Stomach (tissue), 9 donors: ENCODE measurements around the gene NEU4. TPM values are rescaled to one million over a fixed set of nuclear protein-coding genes. Genes with fewer than 3 reads are reported as not detected.

Experiments
- DNase-seq, 2 donors: peaks; one replicate each; pipeline versions ENCODE4 v3.0.0 to v3.0.0-alpha.2; 2013 to 2019
- H3K27ac ChIP-seq, 5 donors: fragments of 200-600 bp in 4 of 5; sonication (generic) in 4 of 5; one replicate each; pipeline ENCODE4 v1.5.1; 2013 to 2019; ENCODE audit warnings: mild to moderate bottlenecking in 1 of 5, moderate library complexity in 1 of 5
- H3K27me3 ChIP-seq, 3 donors: fragments of 200-600 bp; sonication (generic); one replicate each; pipeline ENCODE4 v1.5.1; 2017 to 2019; ENCODE audit warnings: mixed run types in 1 of 3
- H3K36me3 ChIP-seq, 4 donors: fragments of 200-600 bp; sonication (generic); 1 replicate in 3 of 4; 2 replicates in 1 of 4; pipeline ENCODE4 v1.5.1; 2016 to 2019
- H3K4me1 ChIP-seq, 4 donors: fragments of 200-600 bp; sonication (generic); one replicate each; pipeline ENCODE4 v1.5.1; 2016 to 2019
- H3K4me3 ChIP-seq, 4 donors: fragments of 200-600 bp; sonication (generic) in 3 of 4; one replicate each; pipeline ENCODE4 v1.5.1; 2016 to 2019; ENCODE audit warnings: mild to moderate bottlenecking in 1 of 4
- H3K9me3 ChIP-seq, 4 donors: fragments of 200-600 bp; sonication (generic); one replicate each; pipeline ENCODE4 v1.5.1; 2016 to 2019
- CTCF ChIP-seq, 7 experiments: fragments of 450-650 bp in 4 of 7; fragments of 200-600 bp in 3 of 7; sonication (generic) in 3 of 7; IDR thresholded peaks; one replicate each; pipeline ENCODE4 v1.5.1; 2016 to 2019; ENCODE audit warnings: antibody characterized with exemption in 7 of 7, control low read depth in 2 of 7, mild to moderate bottlenecking in 1 of 7
- EP300 ChIP-seq: sonication (generic); formaldehyde crosslinking; IDR thresholded peaks from one replicate; pipeline ENCODE4 v1.6.1; 2017; ENCODE audit warnings: antibody characterized with exemption
- POLR2A ChIP-seq, 4 donors: fragments of 450-650 bp; IDR thresholded peaks; one replicate each; pipeline ENCODE4 v1.6.1; 2016; ENCODE audit warnings: antibody characterized with exemption in 4 of 4, control low read depth in 2 of 4, mild to moderate bottlenecking in 1 of 4, moderate library complexity in 1 of 4
- POLR2AphosphoS5 ChIP-seq, 3 donors: sonication (generic); formaldehyde crosslinking; IDR thresholded peaks; one replicate each; pipeline ENCODE4 v1.6.1; 2016; ENCODE audit warnings: antibody characterized with exemption in 3 of 3
- WGBS, 5 donors: extraction: QIAGEN DNeasy Blood & Tissue Kit in 3 of 5; methylation state at CpG; one replicate each; pipeline versions ENCODE4 v1.1.5 to v1.1.7; 2013 to 2018; 5-methylcytosine and 5-hydroxymethylcytosine counted together
- intact Hi-C: fragments of 100-400 bp; cut with DNase I; formaldehyde crosslinking; loops from one replicate; pipeline ENCODE4 v1.15.1; 2023; ENCODE audit warnings: low total_unique reads
- polyA plus RNA-seq, 3 donors: library from polyadenylated mRNA; stranded (reverse); fragments of 200-250 nt; gene quantifications; one replicate each; pipeline ENCODE4 v1.2.3, GENCODE V29; 2013
- total RNA-seq, 5 donors: library from RNA; depleted of rRNA; stranded (reverse); fragments of >200 nt; gene quantifications; one replicate each; pipeline versions ENCODE4 v1.1.0 to v1.2.3, GENCODE V29; 2014 to 2016
- donor health status: healthy with polysubstance abuse.
- donor health status: Bipolar disorder and iron deficiency.
- donor health status: healthy.

NEU4 gene
- total and polyA plus RNA-seq, 8 donors, result 0.08 to 415 TPM; not detected in 6

GRCh38 chr2:241810307-241811200, 1.6 kb downstream of the NEU4 start:
- DNase-seq, result no peak
- Histone ChIP-seq H3K27ac (no peak overlapping the region), H3K9me3 (no peaks in the 10 kb centered on the region), H3K36me3 (no peaks in the 10 kb centered on the region), H3K4me1 (no peaks in the 10 kb centered on the region), H3K4me3 (no peak overlapping the region), H3K27me3 (peaks cover 0 to 26% (median 0%) of the 10 kb centered on the region in 3 donors)
- intact Hi-C loops, result no loop called here
- 68 to 80% (median 73%) methylated on average over 14 to 28 of the region's 28 CpGs for WGBS, 5 donors
- no peak for TF ChIP-seq EP300
- no peak for TF ChIP-seq POLR2A (IDR thresholded peaks at IDR 0.05)
- TF ChIP-seq CTCF (IDR thresholded peaks at IDR 0.05), result no peak
- no peak for TF ChIP-seq POLR2AphosphoS5 (IDR thresholded peaks at IDR 0.05)

- 77 to 92% (median 88%) methylated on average over 13 to 27 of the region's 27 CpGs for WGBS, 5 donors
These were observed 2.4 kb downstream of the NEU4 start for GRCh38 chr2:241811201-241811951.

GRCh38 chr2:241811952-241812729, 3.1 kb downstream of the NEU4 start:
- H3K27ac ChIP-seq, result no peak overlapping the region
- intact Hi-C loops, result no loop called here

More at GRCh38 chr2:241811201-241811951, 2.4 kb downstream of the NEU4 start:
- intact Hi-C loops, result no loop called here
- peak in 1 of 2 donors; percentile 16 for DNase-seq
- no peaks in the 10 kb centered on the region for H3K4me1 ChIP-seq
- no peaks in the 10 kb centered on the region for H3K9me3 ChIP-seq
- H3K27me3 ChIP-seq, result peaks cover 0 to 34% (median 0%) of the 10 kb centered on the region in 3 donors
- TF ChIP-seq POLR2A (IDR thresholded peaks at IDR 0.05) (no peak), POLR2AphosphoS5 (IDR thresholded peaks at IDR 0.05) (no peak), CTCF (IDR thresholded peaks at IDR 0.05) (no peak), EP300 (no peak)
- no peak overlapping the region for H3K4me3 ChIP-seq
- no peak overlapping the region for H3K27ac ChIP-seq
- no peaks in the 10 kb centered on the region for H3K36me3 ChIP-seq

More at GRCh38 chr2:241811952-241812729, 3.1 kb downstream of the NEU4 start:
- H3K9me3 ChIP-seq, result no peaks in the 10 kb centered on the region
- H3K27me3 ChIP-seq, result peaks cover 0 to 41% (median 5%) of the 10 kb centered on the region in 3 donors
- H3K4me3 ChIP-seq, result no peak overlapping the region
- no peaks in the 10 kb centered on the region for H3K4me1 ChIP-seq
- no peaks in the 10 kb centered on the region for H3K36me3 ChIP-seq
- 76 to 92% (median 85%) methylated on average over 12 to 20 of the region's 20 CpGs for WGBS, 5 donors
- peak in 1 of 2 donors; percentile 2 for DNase-seq
- TF ChIP-seq POLR2A (IDR thresholded peaks at IDR 0.05) (no peak), CTCF (IDR thresholded peaks at IDR 0.05) (no peak), EP300 (no peak), POLR2AphosphoS5 (IDR thresholded peaks at IDR 0.05) (no peak)
